Heart right ventricle (tissue), 16 donors: ENCODE measurements around the gene ZNF367. TPM values are rescaled to one million over a fixed set of nuclear protein-coding genes. Genes with fewer than 3 reads are reported as not detected.

ENCODE experiments used
- ATAC-seq, 8 donors: fragments of 200-7000 bp; cut with Tn5 transposase; one replicate each; pipeline ENCODE4 v1.9.1; 2020; ENCODE audit warnings: mild to moderate bottlenecking in 8 of 8, moderate library complexity in 8 of 8, moderate number of reproducible peaks in 1 of 8
- DNase-seq, 2 donors: peaks; one replicate each; pipeline ENCODE4 v3.0.0-alpha.2; 2020
- H3K27ac ChIP-seq, 10 donors: fragments of 200-600 bp; sonication (generic) in 2 of 10; one replicate each; pipeline versions ENCODE4 v1.5.0 to v1.8.0; 2020 to 2022; ENCODE audit warnings: mild to moderate bottlenecking in 3 of 10
- H3K27me3 ChIP-seq, 7 donors: fragments of 200-600 bp; one replicate each; pipeline ENCODE4 v1.8.0; 2021 to 2022; ENCODE audit warnings: mild to moderate bottlenecking in 2 of 7
- H3K36me3 ChIP-seq, 9 donors: fragments of 200-600 bp; sonication (generic) in 1 of 9; one replicate each; pipeline versions ENCODE4 v1.5.0 to v1.8.0; 2020 to 2022; ENCODE audit warnings: mild to moderate bottlenecking in 2 of 9
- H3K4me1 ChIP-seq, 9 donors: fragments of 200-600 bp; sonication (generic) in 1 of 9; one replicate each; pipeline versions ENCODE4 v1.5.0 to v1.8.0; 2020 to 2022; ENCODE audit warnings: mild to moderate bottlenecking in 4 of 9
- H3K4me3 ChIP-seq, 10 donors: fragments of 200-600 bp; sonication (generic) in 2 of 10; one replicate each; pipeline versions ENCODE4 v1.5.0 to v1.8.0; 2020 to 2022; ENCODE audit warnings: mild to moderate bottlenecking in 7 of 10, moderate library complexity in 2 of 10
- H3K9me3 ChIP-seq, 11 donors: fragments of 200-600 bp in 10 of 11; sonication (generic) in 2 of 11; one replicate each; pipeline versions ENCODE4 v1.5.0 to v1.8.0; 2013 to 2022; ENCODE audit warnings: mild to moderate bottlenecking in 2 of 11, control low read depth in 1 of 11, moderate library complexity in 1 of 11
- WGBS, 2 donors: extraction: QIAGEN DNeasy Blood & Tissue Kit; methylation state at CpG; one replicate each; pipeline ENCODE4 v1.1.7; 2013; ENCODE audit warnings: inconsistent platforms in 1 of 2; 5-methylcytosine and 5-hydroxymethylcytosine counted together
- intact Hi-C, 10 donors: fragments of 100-400 bp; cut with DNase I; formaldehyde crosslinking; loops; one replicate each; pipeline versions ENCODE4 v1.11.1 to v1.14.2; 2022
- polyA plus RNA-seq, 2 donors: library from polyadenylated mRNA; stranded (reverse); fragments of 200-250 nt; gene quantifications; one replicate each; pipeline ENCODE4 v1.2.3, GENCODE V29; 2013
- total RNA-seq, 10 donors: library from RNA; stranded (reverse); fragmentation: NEBNext Ultra II Directional in 3 of 10; extraction: Animal tissue kit (Norgen Biotek cat#: 25700) in 3 of 10; gene quantifications; one replicate each; pipeline versions ENCODE4 v1.2.1 to v1.2.4, GENCODE V29; 2021 to 2023
- TF ChIP-seq, protein P1 (sequence below), 9 donors: fragments of 200-600 bp; sonication (generic) in 2 of 9; IDR thresholded peaks; one replicate each; pipeline versions ENCODE4 v1.5.0 to v1.8.0; 2021 to 2022; ENCODE audit warnings: antibody characterized with exemption in 9 of 9, mild to moderate bottlenecking in 5 of 9, moderate library complexity in 1 of 9
- donor health status: Arrhythmogenic right ventricular cardiomyopathy.
- donor health status: ischemic (EF 13 %, LVEDD 7.1; RV severe dilation, severe dysfunction).
- donor health status: healthy with polysubstance abuse.
- donor health status: DM: no; HTN: yes; CAD: no.
- donor health status: DM: no; HTN: no; CAD: no.
- donor health status: ischemic (EF 25% LVEDD 6.9; RV normal size, moderate dysfunction).
- donor health status: ischemic (EF 25% LVEDD 5.7; RV mildly dilated, moderate dysfunction).
- donor health status: healthy.
- donor health status: DM: yes; HTN: yes; CAD: no.
- donor health status: Ischemic cardiomyopathy.
- donor health status: ischemic (EF 35%, LVEDD 5.7; RV mildly dilated, moderate dysfunction).
- donor health status: nonischemic (EF 11% LVEDD 7.7; RV severe dilation, severe dysfunction).
- donor health status: DM: yes; HTN: yes; CAD: no.
- donor health status: PGD.
- donor health status: ischemic (EF 29% LVEDD 5.4; RV normal size, mild dysfunction).
- donor health status: nonischemic (EF 23%, LVEDD 6.1; RV moderate dilation, normal function).

The ZNF367 gene
- total and polyA plus RNA-seq, 12 donors, result 1.2 to 6.4 (median 3.8) TPM

- H3K4me1 ChIP-seq, result peaks cover 3 to 27% (median 17%) of the 10 kb centered on the region in 9 donors
- WGBS, 2 donors, result 95 to 97% methylated on average over 3 of the region's 3 CpGs
- no peak for ATAC-seq
- H3K27ac ChIP-seq, result no peak overlapping the region
- H3K36me3 ChIP-seq, result peaks cover 0 to 28% (median 0%) of the 10 kb centered on the region in 9 donors
- no peaks in the 10 kb centered on the region for H3K9me3 ChIP-seq
- no peaks in the 10 kb centered on the region for H3K27me3 ChIP-seq
- no peak overlapping the region for H3K4me3 ChIP-seq
- TF ChIP-seq, protein P1, sequence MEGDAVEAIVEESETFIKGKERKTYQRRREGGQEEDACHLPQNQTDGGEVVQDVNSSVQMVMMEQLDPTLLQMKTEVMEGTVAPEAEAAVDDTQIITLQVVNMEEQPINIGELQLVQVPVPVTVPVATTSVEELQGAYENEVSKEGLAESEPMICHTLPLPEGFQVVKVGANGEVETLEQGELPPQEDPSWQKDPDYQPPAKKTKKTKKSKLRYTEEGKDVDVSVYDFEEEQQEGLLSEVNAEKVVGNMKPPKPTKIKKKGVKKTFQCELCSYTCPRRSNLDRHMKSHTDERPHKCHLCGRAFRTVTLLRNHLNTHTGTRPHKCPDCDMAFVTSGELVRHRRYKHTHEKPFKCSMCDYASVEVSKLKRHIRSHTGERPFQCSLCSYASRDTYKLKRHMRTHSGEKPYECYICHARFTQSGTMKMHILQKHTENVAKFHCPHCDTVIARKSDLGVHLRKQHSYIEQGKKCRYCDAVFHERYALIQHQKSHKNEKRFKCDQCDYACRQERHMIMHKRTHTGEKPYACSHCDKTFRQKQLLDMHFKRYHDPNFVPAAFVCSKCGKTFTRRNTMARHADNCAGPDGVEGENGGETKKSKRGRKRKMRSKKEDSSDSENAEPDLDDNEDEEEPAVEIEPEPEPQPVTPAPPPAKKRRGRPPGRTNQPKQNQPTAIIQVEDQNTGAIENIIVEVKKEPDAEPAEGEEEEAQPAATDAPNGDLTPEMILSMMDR (IDR thresholded peaks at IDR 0.05), result no peak
- DNase-seq, result no peak
- intact Hi-C loops, result loop anchor here in 2 of 10 donors (5.0 kb wide), 2 partner anchors 77 to 317 kb away; partner anchors contain the start of genes PRXL2C (in 1 of the 2) and ZNF367 (in 1 of the 2)
Measured at GRCh38 chr9:96340707-96341106, 77.5 kb downstream of the ZNF367 start.

DNA sequence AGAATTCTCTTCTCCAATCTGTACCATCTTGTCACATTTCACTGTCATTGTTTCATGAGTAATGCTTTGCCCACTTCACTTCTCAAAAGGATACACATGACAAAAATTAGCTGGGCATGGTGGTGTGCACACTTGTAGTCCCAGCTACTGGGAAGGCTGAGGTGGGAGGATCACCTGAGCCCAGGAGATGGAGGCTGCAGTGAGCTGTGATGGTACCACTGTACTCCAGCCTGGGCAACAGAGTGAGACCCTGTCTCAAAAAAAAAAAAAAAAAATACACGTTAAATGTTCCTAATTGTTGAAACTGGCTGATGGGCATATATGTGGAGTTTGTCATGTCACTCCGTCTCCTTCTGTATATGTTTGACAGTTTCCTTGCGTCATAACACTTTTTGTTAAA, 79.9 kb downstream of the ZNF367 start:
- DNase-seq (no peak), ATAC-seq (no peak)
- WGBS, 2 donors, result 95 to 98% methylated on average over 3 of the region's 3 CpGs
- Histone ChIP-seq H3K4me1 (peaks cover 0 to 10% (median 4%) of the 10 kb centered on the region in 9 donors), H3K9me3 (no peaks in the 10 kb centered on the region), H3K4me3 (no peak overlapping the region), H3K27me3 (no peaks in the 10 kb centered on the region), H3K36me3 (peaks cover 0 to 47% (median 0%) of the 10 kb centered on the region in 9 donors), H3K27ac (no peak overlapping the region)
- intact Hi-C loops, result loop anchor here in 1 of 10 donors (10.0 kb wide), 1 partner anchor 107 kb away; no protein-coding TSS in a partner anchor
- TF ChIP-seq, protein P1 (IDR thresholded peaks at IDR 0.05), result no peak

Other genes starting within 250 kb of the ZNF367 start
- 1 to 10 TPM in 6 of 10 donors, under 1 TPM in 4; 0.66 to 2.5 (median 1.2) TPM for gene HSD17B3, start 116.2 kb downstream of the ZNF367 start, total RNA-seq
- 10 to 100 TPM in 1 of 2 donors, 1 to 10 TPM in 1; 1.0 to 12.2 TPM for gene HSD17B3, start 116.2 kb downstream of the ZNF367 start, polyA plus RNA-seq
- gene SLC35D2, start 34.7 kb downstream of the ZNF367 start, total RNA-seq, result 10 to 100 TPM; 10.8 to 20.8 (median 13.2) TPM
- 10 to 100 TPM; 11.5 to 16.2 TPM for gene SLC35D2, start 34.7 kb downstream of the ZNF367 start, polyA plus RNA-seq
- gene HABP4, start 31.8 kb upstream of the ZNF367 start, total RNA-seq, result 10 to 100 TPM; 20.8 to 30.4 (median 25.9) TPM
- 10 to 100 TPM; 21.2 to 25.1 TPM for gene HABP4, start 31.8 kb upstream of the ZNF367 start, polyA plus RNA-seq
- gene CDC14B, start 201.5 kb upstream of the ZNF367 start, total RNA-seq, result 10 to 100 TPM; 17.0 to 30.8 (median 27.0) TPM
- 1 to 10 TPM; 5.1 to 5.9 TPM for gene CDC14B, start 201.5 kb upstream of the ZNF367 start, polyA plus RNA-seq
- gene PRXL2C, start 236.9 kb upstream of the ZNF367 start, total RNA-seq, result 10 to 100 TPM; 18.4 to 59.0 (median 24.1) TPM
- gene PRXL2C, start 236.9 kb upstream of the ZNF367 start, polyA plus RNA-seq, result 10 to 100 TPM; 10.5 to 10.7 TPM